GM19239 (cell line): ENCODE measurements around the gene SPATA2.
A peak's percentile ranks its signal among the peaks of the same experiment; 100 is the strongest.
"Not testable (repeated sequence)": the region's sequence is repeated elsewhere in the genome, so short reads cannot be mapped to it uniquely, and the experiment has no call there.

Experiments used
- DNase-seq: peaks from one replicate; pipeline ENCODE4 v3.0.0; 2011; ENCODE audit warnings: low spot score; ENCODE audit not compliant: insufficient read length
- FAIRE-seq: peaks from 2 replicates; lab custom pipeline; 2011; peaks lifted over from hg19 to GRCh38; lab: Jason Lieb, UNC

Gene SPATA2

DNA sequence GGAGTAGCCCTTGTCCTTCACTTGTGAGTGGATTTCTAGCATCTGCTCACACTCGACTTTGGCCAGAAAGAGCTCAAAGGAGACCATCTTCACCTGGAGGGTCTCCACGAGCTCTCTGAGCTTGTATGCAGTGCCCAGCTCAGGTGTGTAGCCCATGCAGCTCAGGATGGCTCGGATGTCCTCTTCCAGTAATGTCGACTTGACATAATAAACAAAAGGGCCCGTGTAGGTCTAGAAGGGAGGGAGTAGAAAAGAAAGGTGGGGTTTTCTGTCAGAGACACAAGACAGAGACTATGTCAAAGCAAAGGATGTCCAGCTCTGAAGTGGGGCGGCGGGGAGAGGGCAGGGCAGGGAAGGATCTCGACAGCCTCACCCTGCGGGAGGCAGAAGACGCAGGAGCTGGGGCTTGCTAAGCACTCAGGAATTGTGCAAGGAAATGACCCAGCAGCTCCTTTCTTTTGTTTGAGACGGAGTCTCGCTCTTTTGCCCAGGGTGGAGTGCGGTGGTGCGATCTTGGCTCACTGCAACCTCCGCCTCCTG is 8.6 kb downstream of the SPATA2 start:
- DNase-seq (no peak), FAIRE-seq (no peak)

GRCh38 chr20:49906101-49906604 is 9.2 kb downstream of the SPATA2 start:
- no peak for FAIRE-seq
- DNase-seq = no peak

DNA sequence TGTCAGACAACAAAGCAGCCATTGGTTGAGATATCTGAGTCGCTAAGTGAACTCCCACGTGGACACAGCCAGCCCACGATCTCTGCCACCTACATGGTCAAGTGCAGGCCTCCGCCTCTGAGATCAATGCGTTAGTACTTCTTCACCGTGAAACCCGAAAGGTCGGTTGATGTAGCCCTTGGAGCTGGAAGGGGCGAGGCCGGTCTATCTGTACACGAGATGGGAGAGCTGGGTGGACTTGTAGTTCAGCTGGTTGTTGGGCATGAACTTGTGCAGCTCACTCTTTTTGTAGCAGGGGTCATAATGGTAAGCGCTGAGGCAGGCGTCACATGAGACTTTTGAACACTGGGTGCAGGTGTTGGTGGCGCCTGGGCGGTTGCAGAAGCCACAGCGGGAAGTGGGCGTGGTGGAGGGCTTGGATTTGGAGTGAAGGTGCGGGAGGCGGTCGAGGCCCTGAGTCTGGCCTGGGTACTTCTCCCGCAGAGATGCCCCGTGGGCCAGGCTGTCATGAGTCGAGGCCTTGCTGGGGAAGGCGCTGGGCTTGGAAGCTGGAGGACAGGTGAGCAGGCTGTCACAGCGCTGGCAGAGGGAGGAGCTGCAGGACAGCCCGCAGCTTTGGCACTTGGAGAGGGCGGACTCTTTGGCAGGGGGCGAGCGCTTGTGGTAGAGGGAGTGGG is 9.8 kb downstream of the SPATA2 start:
- no peak for FAIRE-seq
- DNase-seq = no peak

GRCh38 chr20:49904440-49905214 is 10.7 kb downstream of the SPATA2 start:
- no peak for DNase-seq
- FAIRE-seq = no peak

DNA sequence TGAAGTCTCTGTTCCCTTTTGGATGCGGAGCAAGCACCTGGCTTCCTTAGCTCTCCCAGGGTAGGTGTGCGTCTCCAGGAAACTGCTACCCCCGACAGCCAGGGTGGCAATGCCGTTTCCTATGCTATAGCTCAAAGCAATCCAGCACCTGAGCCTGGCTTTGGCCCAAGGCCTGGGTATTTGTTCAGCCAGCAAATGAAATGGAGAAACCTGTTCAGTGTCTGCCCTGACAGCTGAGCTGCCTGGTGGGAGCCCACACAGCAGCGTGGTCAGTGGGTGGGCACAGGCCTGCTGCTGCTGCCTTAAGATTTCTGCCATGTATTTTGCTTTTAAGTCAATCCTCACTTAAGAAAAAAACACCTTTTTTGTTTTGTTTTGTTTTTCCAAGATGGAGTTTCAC is 13.7 kb downstream of the SPATA2 start:
- DNase-seq (no peak), FAIRE-seq (no peak)

DNA sequence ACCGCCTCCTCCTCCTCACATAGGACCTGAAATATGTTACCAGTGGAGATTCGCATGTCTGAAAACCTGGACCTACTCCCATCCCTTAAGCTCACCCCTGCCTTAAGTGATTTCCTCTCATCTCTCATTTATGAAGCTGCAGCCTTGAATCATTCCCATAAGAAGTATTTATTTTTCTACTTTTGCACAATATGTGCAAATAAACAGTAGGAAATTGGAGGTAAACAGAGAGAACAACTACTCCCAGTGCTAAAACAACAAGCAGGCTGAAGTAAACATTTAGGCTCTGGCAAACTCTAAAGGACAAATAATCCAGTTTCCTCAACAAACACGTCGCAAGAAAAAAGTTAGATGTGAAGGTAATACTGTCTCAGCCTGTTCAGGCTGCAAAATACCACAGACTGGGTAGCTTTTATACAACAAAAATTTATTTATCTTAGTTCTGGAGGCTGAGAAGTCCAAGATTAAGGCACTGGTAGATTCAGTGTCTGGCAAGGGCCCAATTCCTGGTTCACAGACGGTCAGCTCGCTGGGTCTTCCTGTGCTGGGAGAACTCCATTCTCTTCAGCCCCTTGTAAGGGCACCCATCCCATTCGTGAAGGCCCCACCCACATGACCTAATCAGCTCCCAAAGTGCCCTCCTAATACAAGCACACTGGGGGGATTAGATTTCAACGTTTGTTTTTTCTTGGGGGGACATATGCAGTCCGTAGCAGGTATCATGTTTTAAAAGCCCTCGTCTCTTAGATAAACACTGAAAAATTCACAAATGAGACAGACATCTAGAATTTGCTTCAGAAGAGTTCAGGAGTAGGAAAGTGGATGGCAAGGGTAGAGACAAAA is 15.6 kb downstream of the SPATA2 start:
- FAIRE-seq = no peak
- no peak for DNase-seq

DNA sequence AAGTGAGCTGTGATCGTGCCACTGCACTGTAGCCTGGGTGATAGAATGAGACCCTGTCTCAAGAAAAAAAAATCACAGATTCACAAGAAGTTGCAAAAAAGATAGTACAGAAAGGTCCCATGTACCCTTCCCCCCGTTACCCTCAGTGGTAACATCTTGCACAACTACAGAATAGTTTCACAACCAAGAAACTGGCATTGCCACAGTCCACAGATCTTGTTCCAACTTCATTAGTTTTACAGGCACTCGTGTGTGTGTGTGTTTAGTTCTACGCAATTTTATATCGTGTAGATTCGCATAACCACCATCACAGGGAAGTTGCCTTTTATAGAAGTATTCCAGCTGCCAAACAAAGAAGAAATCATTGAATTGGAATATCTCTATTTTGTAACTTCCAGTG is 19.1 kb downstream of the SPATA2 start:
- DNase-seq = no peak
- FAIRE-seq = no peak

GRCh38 chr20:49895474-49896093 is 19.7 kb downstream of the SPATA2 start:
- not testable (repeated sequence) for FAIRE-seq, DNase-seq

DNA sequence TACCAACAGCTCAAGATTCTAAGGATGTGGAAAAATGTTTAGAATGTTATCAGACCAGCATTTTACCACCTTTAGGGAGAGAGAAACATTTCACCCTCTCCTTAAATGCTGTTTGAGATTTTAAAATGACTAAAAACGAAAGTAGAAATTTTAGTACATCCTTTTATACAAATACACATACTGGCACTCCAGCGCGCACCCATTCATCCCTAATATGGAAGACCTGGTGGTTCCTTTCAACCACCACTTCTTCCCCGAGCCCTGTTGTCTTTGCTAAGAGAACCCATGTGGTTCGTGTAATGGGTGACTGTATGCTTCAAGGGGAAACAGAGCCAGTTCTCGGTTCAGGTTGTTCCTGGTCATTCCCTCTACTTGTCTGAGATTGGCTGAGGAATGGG is 21.3 kb downstream of the SPATA2 start:
- DNase-seq (peak; percentile 36), FAIRE-seq (peak; percentile 33)

- FAIRE-seq = no peak
- DNase-seq = no peak
These were observed 21.9 kb downstream of the SPATA2 start for GRCh38 chr20:49893242-49894072.

DNA sequence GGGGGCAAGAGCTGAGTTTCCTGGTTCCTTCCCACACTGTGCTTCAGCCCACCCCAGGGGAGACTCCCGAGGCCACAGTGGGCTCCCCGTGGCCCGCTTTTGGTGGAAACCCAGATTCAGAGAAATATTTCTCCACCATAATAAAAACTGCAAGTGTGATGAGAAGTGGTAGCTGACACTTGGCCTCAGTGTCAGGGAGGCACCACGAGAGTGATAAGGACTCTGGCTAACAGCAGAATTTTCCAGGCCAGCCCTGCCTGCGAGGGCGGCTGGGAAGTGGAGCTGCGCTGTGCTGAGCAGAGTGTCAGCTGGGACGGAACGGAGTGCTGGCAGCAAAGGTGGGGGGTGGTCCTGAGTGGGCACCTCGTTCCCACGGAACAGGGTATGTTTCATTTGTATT is 22.5 kb downstream of the SPATA2 start:
- DNase-seq (no peak), FAIRE-seq (no peak)

- FAIRE-seq (no peak), DNase-seq (no peak)
These were observed 23.1 kb downstream of the SPATA2 start for GRCh38 chr20:49892260-49892659.

DNA sequence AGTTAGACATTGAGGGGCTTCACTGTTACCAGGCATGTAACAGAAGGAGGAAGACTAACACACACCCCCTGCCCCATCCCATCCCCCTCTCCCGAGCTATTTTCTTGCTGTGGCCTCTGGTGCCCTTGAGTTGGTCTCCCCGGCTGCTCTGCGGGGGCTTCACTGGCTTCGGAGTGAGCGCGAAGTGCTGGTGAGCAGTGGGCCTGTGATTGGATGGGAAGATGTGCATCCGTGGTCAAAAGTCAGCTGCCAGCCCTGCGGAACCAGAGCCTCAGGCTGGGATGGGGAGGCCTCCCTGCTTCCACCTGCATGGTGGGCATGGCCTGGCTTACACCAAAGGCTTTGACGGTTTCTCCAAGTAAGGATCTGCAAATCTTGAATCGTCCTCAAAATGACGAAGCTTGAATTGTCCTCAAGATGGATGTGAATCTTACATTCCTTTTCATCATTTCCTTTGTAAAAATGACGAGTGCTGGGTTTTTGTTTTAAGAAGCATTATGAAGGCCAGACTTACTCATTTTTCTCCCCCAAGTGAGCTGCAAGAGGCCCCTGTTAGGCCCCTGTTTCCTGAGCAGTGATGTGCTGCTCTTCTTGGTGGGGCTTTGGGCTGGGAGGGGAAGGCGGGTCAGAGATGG is 23.7 kb downstream of the SPATA2 start:
- FAIRE-seq = no peak

DNA sequence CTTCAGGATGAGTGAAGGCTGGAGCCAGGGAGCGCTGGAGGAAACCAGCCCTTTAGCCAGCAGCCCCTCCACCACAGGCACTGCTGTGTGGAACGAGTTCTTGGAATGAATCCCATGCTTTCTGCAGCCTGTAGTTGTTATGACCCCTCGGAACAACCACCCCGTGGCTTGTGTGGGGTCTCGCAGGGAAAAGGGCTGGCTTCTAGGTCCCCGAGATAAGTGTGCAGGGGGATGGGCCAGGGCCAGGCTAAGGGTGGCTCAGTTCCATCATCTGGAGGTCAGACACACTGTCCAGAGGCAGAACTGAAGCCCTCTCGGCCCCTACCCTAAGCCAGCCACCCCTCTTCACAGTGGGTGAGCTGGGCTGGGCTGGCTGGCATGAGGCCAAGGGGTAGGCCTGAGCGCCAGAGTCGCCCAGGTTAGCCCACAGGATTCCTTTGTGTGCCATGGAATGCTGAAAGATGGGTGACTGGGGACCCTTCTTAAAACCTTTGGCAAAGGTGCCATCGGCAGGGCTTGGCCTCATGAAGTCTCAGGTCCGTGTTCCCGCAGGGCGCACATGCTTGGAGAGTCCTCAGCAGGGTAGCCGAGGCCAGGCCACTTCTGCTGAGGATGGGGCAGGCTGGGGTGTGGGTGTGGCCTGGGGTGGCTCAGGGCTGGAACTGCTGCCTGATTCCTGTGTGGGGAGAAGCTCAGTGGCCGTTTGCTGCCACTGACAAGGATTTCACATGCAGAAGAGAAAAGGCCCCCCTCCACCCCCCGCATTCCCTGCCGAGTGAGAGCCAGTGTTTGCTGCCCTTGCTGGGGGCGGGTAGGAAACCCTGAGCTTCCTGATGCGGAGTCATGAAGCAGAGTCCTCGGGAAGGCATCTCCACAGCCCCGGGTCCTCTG is 24.6 kb downstream of the SPATA2 start:
- DNase-seq (no peak), FAIRE-seq (no peak)

More for the DNA sequence above, 23.7 kb downstream of the SPATA2 start:
- no peak for DNase-seq

DNA sequence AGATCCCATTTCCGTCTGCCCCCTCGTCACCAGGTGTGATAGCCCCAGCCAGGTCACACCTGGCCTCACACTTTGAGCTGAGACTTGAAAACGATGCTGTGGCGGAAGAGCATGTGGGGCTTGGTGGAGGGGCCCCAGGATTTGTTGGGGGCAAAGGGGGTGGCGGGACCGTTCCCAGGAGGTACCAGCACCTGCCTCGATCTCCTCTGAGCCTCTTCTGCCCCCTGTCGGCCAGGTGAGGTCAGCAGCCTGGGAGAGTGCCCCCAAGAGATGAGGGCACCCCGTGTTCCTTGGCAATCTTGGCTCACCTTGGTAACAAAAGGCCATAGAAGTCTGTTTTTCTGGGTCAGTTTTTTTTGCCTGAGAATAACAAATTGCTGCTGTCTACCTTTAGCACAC is 25.4 kb downstream of the SPATA2 start:
- DNase-seq = no peak
- FAIRE-seq = no peak

- FAIRE-seq (no peak), DNase-seq (no peak)
These were observed 26.1 kb downstream of the SPATA2 start for GRCh38 chr20:49889001-49889934.
